ENCODE data around the gene GNB3.
"Not testable (repeated sequence)": the region's sequence is repeated elsewhere in the genome, so short reads cannot be mapped to it uniquely, and the experiment has no call there.

The GNB3 gene

DNA sequence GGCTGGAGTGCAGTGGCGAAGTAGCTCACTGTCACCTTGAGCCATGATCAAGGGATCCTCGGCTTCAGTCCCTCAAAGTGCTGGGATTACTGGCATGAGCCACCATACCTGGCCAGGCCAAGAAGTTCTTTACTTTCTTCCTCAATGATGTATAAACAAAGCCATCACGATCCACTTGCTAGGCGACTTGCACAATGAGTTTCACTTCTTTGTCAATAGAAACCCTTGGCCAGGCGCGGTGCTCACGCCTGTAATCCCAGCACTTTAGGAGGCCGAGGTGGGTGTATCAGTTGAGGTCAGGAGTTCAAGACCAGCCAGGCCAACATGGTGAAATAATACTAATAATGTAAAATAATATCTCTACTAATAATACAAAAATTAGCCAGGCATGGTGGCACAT, 46.7 kb downstream of the GNB3 start:
- no peak for DNase-seq

DNA sequence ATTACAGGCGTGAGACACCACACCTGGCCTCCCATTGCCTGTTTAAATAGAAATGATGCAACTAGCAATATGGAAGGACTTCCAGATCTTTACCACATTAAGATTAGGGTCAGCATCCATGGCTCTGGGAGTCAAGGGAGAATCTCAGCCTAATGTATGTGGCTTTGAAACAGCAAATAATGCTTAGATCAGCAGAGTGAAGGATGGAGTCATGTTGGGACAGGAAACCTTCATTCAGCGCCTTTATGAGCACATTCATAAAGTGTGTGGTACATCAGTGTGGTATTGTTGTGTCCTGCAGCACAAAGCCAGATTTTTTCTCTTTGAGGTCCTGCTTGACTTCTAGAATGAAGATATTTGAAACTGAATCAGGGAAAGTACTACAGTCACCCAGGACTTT, 47.6 kb downstream of the GNB3 start:
- DNase-seq, result no peak

DNA sequence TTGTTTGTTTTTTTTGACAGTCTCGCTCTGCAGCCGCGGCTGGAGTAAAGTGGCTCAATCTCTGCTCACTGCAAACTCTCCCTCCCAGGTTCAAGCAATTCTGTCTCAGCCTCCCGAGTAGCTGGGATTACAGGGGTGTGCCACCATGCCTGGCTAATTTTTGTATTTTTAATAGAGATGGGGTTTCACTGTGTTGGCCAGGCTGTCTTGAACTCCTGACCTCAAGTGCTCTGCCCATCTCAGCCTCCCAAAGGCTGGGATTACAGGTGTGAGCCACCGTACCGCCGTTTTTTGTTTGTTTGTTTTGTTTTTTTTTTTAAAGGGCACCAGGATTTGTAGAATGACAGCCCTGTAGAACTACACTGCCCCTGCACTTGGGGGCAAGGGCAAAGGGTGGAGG, 48.1 kb downstream of the GNB3 start:
- DNase-seq, result not testable (repeated sequence)

DNA sequence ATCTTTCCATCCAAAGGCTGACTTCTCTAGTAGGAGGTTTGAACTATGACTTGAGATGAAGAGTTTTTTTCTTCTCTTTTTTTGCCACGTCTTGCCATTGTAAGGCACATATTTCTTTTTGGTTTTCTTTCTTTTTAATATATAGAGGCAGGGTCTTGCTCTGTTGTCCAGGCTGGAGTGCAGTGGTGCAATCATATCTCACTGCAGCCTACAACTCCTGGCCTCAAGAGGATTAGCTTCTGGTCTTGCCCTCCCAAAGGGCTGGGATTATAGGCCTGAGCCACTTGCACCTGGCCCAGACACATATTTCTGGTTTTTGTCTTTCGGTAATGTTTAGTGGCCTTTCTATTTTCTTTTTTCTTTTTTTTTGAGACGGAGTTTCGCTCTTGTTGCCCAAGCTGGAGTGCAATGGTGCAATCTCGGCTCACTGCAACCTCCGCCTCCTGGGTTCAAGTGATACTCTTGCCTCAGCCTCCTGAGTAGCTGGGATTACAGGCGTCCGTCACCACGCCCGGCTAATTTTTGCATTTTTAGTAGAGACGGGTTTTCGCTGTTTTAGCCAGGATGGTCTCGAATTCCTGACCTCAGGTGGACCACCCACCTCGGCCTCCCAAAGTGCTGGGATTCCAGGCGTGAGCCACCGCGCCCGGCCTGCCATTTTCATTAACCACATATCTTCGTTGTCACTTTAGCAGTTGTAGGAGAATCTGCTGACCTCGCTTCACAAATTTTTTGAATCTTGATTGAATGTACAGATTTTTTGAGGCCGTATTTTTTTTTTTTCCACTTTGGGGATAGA, 49.2 kb downstream of the GNB3 start:
- not testable (repeated sequence) for DNase-seq

DNA sequence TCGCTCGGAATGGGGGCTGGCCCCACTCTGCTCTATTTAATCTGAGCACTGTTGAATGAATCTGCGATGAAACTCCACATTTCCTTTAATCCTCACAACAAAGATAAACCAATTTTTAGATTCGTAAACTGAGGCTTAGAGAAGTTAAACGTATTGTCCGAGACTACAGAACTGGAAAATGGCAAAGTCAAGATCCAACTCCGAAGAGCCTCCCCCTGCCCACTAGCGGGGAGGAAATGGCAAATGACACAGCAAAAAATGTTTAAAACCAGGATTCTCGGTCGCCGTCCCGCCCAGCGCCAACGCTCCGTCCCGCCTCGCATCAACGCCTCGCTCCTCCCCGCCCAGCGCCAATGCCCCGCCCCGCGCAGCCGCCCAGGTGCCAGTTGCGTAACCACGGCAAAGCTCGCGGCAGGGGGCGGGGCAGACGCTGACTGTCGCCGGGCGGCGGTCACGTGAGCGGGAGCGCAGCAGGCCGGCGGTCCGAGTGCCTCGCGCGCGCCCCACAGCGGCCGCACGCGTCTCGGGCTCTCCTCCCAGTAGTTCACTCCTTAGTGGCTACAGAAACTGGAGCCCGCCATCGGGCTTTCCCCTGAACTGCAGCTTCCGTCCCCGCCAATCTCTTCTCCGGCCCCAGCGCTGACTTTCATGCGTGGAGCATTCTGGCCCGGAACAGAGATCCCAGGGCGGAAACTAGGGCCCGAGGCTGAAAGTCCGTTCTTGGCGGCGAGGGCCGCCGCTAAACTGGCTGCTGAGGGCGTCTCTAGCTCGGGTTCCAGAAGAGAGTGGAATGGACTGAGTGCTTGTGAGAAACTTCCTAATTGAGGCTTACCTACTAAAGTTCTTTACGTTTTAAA, 50.3 kb downstream of the GNB3 start:
- peak; percentile 98 for DNase-seq

DNA sequence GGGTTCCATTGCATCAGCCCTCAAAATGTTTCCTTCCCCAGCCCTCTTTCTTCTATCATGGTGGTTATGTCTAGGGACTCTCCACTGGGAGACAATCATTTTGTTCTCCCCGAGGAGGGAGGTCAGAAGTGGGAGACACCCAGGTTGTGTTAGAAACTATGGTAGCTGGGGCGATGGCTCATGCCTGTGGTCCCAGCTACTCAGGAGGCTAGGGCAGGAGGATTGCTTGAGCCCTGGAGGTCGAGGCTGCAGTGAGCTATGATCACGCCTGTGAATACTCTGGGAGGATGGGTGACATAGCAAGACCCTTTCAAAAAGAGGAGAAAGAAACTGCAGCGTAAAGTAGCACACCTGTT, 50.9 kb downstream of the GNB3 start:
- no peak for DNase-seq

DNA sequence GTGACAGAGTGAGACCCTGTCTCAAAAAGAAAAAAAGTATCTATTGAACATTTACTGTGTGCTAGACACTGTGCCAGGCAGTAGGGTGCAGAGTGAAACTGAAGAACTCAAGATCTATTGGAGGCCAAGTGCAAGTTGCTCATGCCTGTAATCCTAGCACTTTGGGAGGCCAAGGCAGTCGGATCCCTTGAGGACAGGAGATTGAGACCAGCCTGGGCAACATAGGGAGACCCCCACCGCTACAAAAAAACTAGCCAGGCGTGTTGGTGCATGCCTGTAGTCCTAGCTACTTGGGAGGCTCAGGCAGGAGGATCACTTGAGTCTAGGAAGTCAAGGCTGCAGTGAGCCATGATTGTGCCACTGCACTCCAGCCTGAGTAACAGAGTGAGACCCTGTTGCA, 52.0 kb downstream of the GNB3 start:
- DNase-seq, result not testable (repeated sequence)

DNA sequence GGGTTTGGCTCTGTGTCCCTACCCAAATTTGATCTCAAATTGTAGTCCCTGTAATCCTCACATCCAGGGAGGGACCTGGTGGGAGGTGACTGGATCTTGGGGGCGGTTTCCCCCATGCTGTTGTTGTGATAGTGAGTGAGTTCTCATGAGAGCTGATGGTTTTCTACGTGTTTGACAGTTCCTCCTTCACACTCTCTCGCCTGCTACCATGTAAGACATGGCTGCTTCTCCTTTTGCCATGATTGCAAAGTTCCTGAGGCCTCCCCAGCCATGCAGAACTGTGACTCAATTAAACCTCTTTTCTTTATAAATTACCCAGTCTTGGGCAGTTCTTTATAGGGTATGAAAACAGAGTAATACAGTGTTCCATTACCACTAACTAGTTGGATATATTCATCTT, 53.6 kb downstream of the GNB3 start:
- DNase-seq, result no peak

Data from activated CD4-positive, alpha-beta T cell treated with anti-CD3 and anti-CD28 coated beads for 1 hour (primary cell).